AG04450 (cell line): ENCODE measurements around the gene NPIPA8. TPM values are rescaled to one million over a fixed set of nuclear protein-coding genes. Genes with fewer than 3 reads are reported as not detected.
"Not testable (repeated sequence)": the region's sequence is repeated elsewhere in the genome, so short reads cannot be mapped to it uniquely, and the experiment has no call there.

Source experiments
- CTCF ChIA-PET: fragments of 300-600, 350-600 bp; formaldehyde crosslinking; extraction: SDS; loops from one replicate; lab custom pipeline; 2022; ENCODE audit warnings: antibody characterized with exemption, inconsistent platforms; lab: Charles Lee
- POLR2A ChIA-PET: fragments of 350-600 bp; formaldehyde crosslinking; extraction: SDS; loops from one replicate; lab custom pipeline; 2021; ENCODE audit warnings: antibody characterized with exemption, inconsistent platforms; lab: Yijun Ruan, JAX
- DNase-seq: peaks from one replicate; pipeline ENCODE4 v3.0.0-alpha.2; 2011; ENCODE audit warnings: low read depth, low spot score
- H3K27ac ChIP-seq: one replicate; pipeline ENCODE4 v1.5.1; 2012; ENCODE audit warnings: low read depth, low read length, control low read depth
- H3K27me3 ChIP-seq: one replicate; pipeline ENCODE4 v1.6.0; 2012; ENCODE audit warnings: low read length; ENCODE audit not compliant: control insufficient read depth, insufficient read depth
- H3K4me3 ChIP-seq: 2 replicates; pipeline ENCODE4 v1.5.1; 2011; ENCODE audit warnings: mild to moderate bottlenecking, low read depth, low read length, control low read depth
- H3K9me3 ChIP-seq: 2 replicates; pipeline ENCODE4 v1.5.1; 2012; ENCODE audit warnings: low read length; ENCODE audit not compliant: control insufficient read depth, insufficient read depth
- polyA plus RNA-seq: library from polyadenylated mRNA; depleted of rRNA; stranded (reverse); fragments of >200 nt; gene quantifications from 2 replicates; pipeline ENCODE4 v1.2.3, GENCODE V29; 2011

NPIPA8 gene
- polyA plus RNA-seq, 1 experiment: 2.4 TPM

GRCh38 chr16:18309159-18309558 is 27.4 kb downstream of the NPIPA8 start:
- H3K27me3 ChIP-seq, DNase-seq, H3K4me3 ChIP-seq, POLR2A ChIA-PET, H3K27ac ChIP-seq, CTCF ChIA-PET, H3K9me3 ChIP-seq: not testable (repeated sequence)

GRCh38 chr16:18307241-18307640 is 29.3 kb downstream of the NPIPA8 start:
- H3K27ac ChIP-seq, POLR2A ChIA-PET, DNase-seq, CTCF ChIA-PET, H3K27me3 ChIP-seq, H3K9me3 ChIP-seq, H3K4me3 ChIP-seq: not testable (repeated sequence)

DNA sequence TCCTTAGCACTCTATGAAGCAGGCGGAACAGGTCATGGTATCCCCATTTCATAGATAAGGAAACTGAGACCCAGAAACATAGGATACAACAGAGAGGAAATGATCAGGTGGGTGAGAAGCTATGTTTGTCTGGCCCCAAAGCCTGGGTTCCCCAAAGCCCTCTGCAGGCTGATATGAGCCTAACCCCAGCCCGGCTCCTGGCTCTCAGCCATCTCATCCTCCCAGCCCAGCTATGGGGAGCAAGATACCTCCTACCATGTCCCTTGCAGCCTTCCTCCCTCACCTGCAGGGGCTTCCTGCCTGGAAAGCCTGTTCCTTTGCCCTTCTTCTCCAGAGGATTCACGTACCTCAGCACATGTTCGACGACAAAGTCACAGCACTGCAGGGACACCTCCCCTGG is 30.5 kb downstream of the NPIPA8 start:
- CTCF ChIA-PET, H3K27me3 ChIP-seq, POLR2A ChIA-PET, H3K4me3 ChIP-seq, H3K27ac ChIP-seq, DNase-seq, H3K9me3 ChIP-seq: not testable (repeated sequence)

DNA sequence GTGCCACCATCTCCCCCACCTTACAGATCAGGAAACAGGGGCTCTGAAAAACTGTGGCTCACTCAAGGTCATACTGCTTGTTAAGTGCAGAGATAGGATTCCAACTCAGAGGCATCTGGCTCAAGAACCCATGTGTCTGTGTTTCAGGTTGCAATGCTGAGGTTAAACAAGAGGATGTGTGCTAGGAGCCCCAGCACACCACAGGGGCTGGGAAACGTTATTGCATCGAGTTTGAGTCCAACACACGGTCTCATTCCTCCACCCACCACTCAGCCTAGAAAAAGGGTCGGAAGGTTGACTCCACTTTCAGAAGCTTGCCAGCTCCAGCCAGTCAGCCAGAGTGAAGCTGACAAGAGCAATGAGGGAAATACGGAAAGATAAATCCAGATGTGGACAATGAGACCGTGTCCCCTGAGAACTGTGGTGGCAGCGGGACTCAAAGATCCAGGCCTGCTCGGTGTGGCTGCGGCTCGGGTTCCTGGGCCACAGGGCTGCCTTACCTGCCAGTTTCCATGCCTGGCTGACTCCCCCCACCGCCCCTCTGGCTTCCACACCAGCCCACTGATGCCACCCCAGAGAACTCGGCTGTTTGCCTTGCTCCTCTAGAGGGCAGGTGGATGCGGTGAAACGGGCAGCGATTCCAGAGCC is 33.4 kb downstream of the NPIPA8 start:
- CTCF ChIA-PET, H3K27me3 ChIP-seq, H3K9me3 ChIP-seq, DNase-seq, POLR2A ChIA-PET, H3K4me3 ChIP-seq, H3K27ac ChIP-seq: not testable (repeated sequence)

- H3K4me3 ChIP-seq, H3K9me3 ChIP-seq, CTCF ChIA-PET, DNase-seq, H3K27ac ChIP-seq, H3K27me3 ChIP-seq, POLR2A ChIA-PET: not testable (repeated sequence)
Observed at GRCh38 chr16:18297714-18298113, 38.8 kb downstream of the NPIPA8 start.

DNA sequence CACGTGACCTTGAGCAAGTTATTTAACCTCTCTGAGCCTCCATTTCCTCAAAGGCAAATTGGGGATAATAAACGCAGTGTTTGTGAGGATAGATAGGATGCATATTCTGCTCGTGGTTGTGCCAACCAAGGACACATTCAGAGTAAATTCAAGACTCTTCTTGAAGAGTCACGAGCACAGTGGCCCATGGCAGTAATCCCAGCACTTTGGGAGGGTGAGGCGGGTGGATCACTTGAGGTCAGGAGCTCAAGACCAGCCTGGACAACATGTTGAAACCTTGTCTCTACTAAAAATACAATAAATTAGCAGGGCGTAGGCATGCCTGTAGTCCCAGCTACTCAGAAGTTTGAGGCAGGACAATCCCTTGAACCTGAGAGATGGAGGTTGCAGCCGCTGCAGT is 39.6 kb downstream of the NPIPA8 start:
- H3K27me3 ChIP-seq, H3K9me3 ChIP-seq, H3K27ac ChIP-seq, POLR2A ChIA-PET, DNase-seq, H3K4me3 ChIP-seq, CTCF ChIA-PET: not testable (repeated sequence)

DNA sequence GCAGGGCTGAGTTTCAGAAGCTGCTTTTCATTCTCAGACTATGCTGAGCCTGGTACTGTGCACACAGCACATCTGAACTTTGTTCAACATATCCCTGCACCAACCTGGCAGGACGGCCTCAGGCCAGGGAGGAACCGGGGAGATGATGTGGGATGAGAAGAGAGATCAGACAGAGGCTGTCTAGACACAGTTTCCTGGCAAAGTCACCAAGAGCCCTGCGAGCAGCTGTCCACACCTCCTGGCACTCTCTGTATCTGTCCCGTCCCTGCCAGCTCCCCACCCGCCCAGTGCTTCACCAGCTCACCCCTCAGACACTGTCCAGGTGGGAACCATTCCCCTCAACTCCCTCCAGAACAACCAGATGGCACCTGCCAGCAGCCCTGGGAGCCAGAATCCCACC is 42.2 kb downstream of the NPIPA8 start:
- H3K4me3 ChIP-seq, POLR2A ChIA-PET, H3K27me3 ChIP-seq, DNase-seq, H3K27ac ChIP-seq, CTCF ChIA-PET, H3K9me3 ChIP-seq: not testable (repeated sequence)

- CTCF ChIA-PET, POLR2A ChIA-PET, H3K9me3 ChIP-seq, H3K27ac ChIP-seq, H3K27me3 ChIP-seq, DNase-seq, H3K4me3 ChIP-seq: not testable (repeated sequence)
Observed at GRCh38 chr16:18293337-18293956, 43.1 kb downstream of the NPIPA8 start.

DNA sequence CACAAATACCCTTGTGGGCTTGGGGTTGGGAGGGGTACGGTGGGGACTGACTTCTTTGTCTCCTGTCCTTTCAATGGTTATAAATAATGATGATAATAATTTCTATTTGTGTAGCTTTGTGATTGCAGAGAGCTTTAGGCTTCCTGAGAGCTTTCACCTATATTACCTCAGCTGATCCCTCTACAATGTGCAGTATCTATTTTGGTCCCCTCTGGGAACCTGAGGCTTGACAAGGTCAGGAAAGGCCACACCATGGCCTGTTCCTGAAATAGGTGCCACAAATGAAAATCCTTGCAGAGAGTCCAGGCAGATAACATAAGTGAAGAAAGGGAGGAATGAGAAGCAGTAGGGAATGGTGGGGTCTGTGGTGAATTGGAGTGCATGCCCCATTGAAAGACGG is 45.6 kb downstream of the NPIPA8 start:
- H3K9me3 ChIP-seq, DNase-seq, H3K27ac ChIP-seq, CTCF ChIA-PET, POLR2A ChIA-PET, H3K4me3 ChIP-seq, H3K27me3 ChIP-seq: not testable (repeated sequence)

DNA sequence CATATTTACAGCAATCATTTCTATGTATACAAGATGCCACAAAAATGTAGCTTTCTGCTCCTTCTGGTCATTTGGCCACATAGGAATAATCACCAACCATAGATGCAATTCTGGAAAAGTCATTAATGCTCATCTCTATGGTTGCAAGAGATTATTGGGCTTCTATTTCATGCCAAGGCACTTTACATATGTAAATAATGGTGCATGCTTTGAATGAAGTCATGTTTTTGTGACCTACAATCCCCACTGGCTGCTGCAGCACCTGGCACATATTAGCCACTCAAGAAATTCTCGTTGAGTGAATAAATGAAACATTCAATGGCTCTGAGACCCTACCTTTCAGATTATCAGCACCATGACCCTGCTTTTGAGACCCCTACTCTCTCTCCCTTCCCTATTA is 50.2 kb downstream of the NPIPA8 start:
- H3K27me3 ChIP-seq, POLR2A ChIA-PET, H3K27ac ChIP-seq, CTCF ChIA-PET, H3K4me3 ChIP-seq, H3K9me3 ChIP-seq, DNase-seq: not testable (repeated sequence)

DNA sequence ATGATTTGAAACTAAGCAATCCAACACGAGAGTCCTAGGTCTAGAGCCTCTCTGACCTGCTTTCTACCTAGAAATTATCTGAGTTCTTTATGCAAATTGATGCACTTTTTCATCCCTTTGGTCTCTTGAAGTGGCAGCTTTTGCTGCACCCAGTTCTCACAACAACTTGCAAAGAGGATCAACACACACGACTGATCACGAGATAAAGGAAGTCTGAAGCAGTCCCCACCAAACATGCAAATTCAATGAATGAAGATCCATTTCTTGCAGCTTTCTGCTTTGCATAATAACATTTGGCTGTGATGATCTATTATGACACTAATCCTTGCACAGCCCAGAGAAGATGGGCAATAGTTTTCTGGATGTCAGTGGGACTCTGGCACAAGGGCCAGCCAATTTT is 56.2 kb downstream of the NPIPA8 start:
- H3K27me3 ChIP-seq, POLR2A ChIA-PET, DNase-seq, H3K4me3 ChIP-seq, H3K9me3 ChIP-seq, H3K27ac ChIP-seq, CTCF ChIA-PET: not testable (repeated sequence)

DNA sequence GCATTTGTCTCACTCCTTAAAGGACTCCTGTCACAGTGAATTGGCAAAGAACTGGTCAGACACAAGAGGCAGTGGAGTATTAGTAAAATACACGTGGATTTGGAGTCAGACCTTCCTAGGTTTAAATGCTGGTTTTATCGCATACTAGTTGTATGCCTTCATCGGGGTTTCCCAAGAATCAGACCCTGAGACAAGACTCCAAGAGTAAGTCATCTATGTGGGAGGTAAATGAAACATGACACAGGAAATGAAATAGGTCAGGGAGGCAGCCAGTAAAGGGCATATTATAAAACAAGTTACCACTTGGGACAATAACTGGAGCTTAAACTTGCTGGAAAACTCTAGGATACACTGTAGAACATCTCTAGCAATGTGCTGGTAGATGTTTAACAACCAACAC is 59.8 kb downstream of the NPIPA8 start:
- H3K9me3 ChIP-seq, H3K27ac ChIP-seq, H3K4me3 ChIP-seq, H3K27me3 ChIP-seq, CTCF ChIA-PET, POLR2A ChIA-PET, DNase-seq: not testable (repeated sequence)
